Activated CD4-positive, alpha-beta memory T cell treated with anti-CD3 and anti-CD28 coated beads, Interleukin-2, amount 10 ng/mL, durations not matched to agents 7 days and 5 days (primary cell): ENCODE data around the gene ZER1. TPM values are rescaled to one million over a fixed set of nuclear protein-coding genes. Genes with fewer than 3 reads are reported as not detected.
"Not testable (repeated sequence)": the region's sequence is repeated elsewhere in the genome, so short reads cannot be mapped to it uniquely, and the experiment has no call there.

Experiments used
- CTCF ChIA-PET: fragments of 350-600 bp; sonication (Branson Sonifier 250); formaldehyde crosslinking; loops from one replicate; lab custom pipeline; 2021; ENCODE audit warnings: antibody characterized with exemption, inconsistent platforms; lab: Charles Lee
- POLR2A ChIA-PET: fragments of 350-600 bp; sonication (Branson Sonifier 250); formaldehyde crosslinking; loops from one replicate; lab custom pipeline; 2021; ENCODE audit warnings: antibody characterized with exemption; lab: Charles Lee
- DNase-seq: peaks from one replicate; pipeline ENCODE4 v3.0.0-alpha.2; 2020
- H3K27ac Mint-ChIP-seq: one replicate; pipeline ENCODE4 v1.8.0; 2021; ENCODE audit warnings: mild to moderate bottlenecking, mixed read lengths
- H3K27me3 Mint-ChIP-seq: one replicate; pipeline ENCODE4 v1.8.0; 2021; ENCODE audit warnings: mixed read lengths
- H3K36me3 Mint-ChIP-seq: one replicate; pipeline ENCODE4 v1.8.0; 2021; ENCODE audit warnings: low read depth, mixed read lengths
- H3K4me1 Mint-ChIP-seq: one replicate; pipeline ENCODE4 v1.8.0; 2021; ENCODE audit warnings: mixed read lengths
- H3K4me3 Mint-ChIP-seq: one replicate; pipeline ENCODE4 v1.8.0; 2021; ENCODE audit warnings: mild to moderate bottlenecking, mixed read lengths
- H3K9me3 Mint-ChIP-seq: one replicate; pipeline ENCODE4 v1.8.0; 2021; ENCODE audit warnings: mixed read lengths
- total RNA-seq, 2 experiments: library from RNA; stranded (reverse); gene quantifications; one replicate each; pipeline ENCODE4 v1.2.3, GENCODE V29; 2021

Gene ZER1
- total RNA-seq, 2 experiments from 2014 or later: 24.1 to 24.4 TPM

DNA sequence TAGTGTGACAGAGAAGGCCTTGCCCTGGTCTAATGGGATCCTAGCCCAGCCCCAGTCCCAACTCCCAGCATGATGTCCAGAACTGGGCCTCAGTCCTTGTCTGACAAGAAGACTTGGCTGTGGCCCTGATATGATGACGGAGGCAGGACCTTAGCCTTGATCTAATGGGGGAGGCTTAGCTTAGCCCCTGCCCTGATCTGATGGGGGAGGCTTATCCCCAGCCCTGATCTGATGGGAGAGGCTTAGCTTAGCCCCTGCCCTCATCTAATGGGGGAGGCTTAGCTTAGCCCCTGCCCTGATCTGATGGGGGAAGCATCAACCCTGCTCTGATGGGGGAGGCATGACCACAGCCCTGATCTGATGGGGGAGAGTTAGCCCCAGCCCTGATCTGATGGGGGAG, 65.7 kb downstream of the ZER1 start:
- Mint-ChIP-seq H3K27ac (no peak overlapping the region), H3K4me1 (peaks cover 13% of the 10 kb centered on the region), H3K9me3 (no peaks in the 10 kb centered on the region), H3K27me3 (no peaks in the 10 kb centered on the region), H3K36me3 (no peaks in the 10 kb centered on the region), H3K4me3 (no peak overlapping the region)
- CTCF ChIA-PET: interaction anchor here (0.6 to 1.6 kb wide), 2 partner anchors 12 to 18 kb away, joined by 3 to 5 read pairs; partner anchors contain the start of gene ZDHHC12
- no peak for DNase-seq
- POLR2A ChIA-PET: interaction anchor here (0.7 to 4.2 kb wide), 5 partner anchors 9 to 18 kb away, joined by 3 to 22 read pairs (median 3); partner anchors contain the start of genes SET and ZDHHC12

DNA sequence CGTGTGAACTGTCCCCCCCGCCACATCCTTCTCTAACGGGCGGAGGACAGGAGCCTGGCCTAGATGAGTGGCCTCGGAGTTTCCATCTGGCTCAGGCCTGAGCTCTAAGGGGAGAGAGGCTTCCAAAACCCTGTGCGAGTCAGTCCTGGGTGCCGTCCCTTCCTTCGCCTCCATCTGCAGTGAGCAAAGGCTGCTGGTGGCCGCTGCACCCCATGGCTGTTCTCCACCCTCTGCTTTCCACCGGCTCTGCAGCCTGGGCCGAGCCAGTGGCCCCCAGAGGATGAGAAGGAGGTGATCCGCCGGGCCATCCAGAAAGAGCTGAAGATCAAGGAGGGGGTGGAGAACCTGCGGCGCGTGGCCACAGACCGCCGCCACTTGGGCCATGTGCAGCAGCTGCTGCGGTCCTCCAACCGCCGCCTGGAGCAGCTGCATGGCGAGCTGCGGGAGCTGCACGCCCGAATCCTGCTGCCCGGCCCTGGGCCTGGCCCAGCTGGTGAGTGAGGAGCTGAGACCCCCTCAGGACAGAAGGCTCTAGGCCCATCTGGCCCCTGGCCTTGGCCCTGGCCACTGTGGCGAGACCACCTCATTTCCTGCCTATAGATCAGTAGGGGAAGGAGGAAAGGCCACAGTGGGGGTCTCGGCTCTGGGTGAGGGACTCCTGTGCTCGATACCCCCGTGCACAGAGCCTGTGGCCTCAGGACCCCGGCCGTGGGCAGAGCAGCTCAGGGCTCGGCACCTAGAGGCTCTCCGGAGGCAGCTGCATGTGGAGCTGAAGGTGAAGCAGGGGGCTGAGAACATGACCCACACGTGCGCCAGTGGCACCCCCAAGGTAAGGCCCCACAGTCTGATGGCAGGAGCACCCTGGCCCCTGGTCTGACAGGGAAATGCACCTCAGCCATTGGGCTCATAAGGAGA, 66.4 kb downstream of the ZER1 start:
- no peak overlapping the region for H3K27ac Mint-ChIP-seq
- POLR2A ChIA-PET: interaction anchor here (0.6 to 4.2 kb wide), 6 partner anchors 9 to 96 kb away, joined by 3 to 22 read pairs (median 3); partner anchors contain the start of genes SET and ZDHHC12
- no peak for DNase-seq
- no peaks in the 10 kb centered on the region for H3K27me3 Mint-ChIP-seq
- CTCF ChIA-PET: interaction anchor here (1.6 kb wide), 1 partner anchor 19 kb away, joined by 5 read pairs; the partner anchor contains the start of gene ZDHHC12
- H3K36me3 Mint-ChIP-seq: no peaks in the 10 kb centered on the region
- no peak overlapping the region for H3K4me3 Mint-ChIP-seq
- no peaks in the 10 kb centered on the region for H3K9me3 Mint-ChIP-seq
- H3K4me1 Mint-ChIP-seq: peaks cover 13% of the 10 kb centered on the region

GRCh38 chr9:128704356-128704670, 67.4 kb downstream of the ZER1 start:
- Mint-ChIP-seq H3K9me3 (no peaks in the 10 kb centered on the region), H3K4me1 (peaks cover 13% of the 10 kb centered on the region), H3K36me3 (no peaks in the 10 kb centered on the region), H3K27ac (no peak overlapping the region), H3K4me3 (no peak overlapping the region), H3K27me3 (no peaks in the 10 kb centered on the region)
- ChIA-PET CTCF (interaction anchor here (1.2 kb wide), 1 partner anchor 114 kb away, joined by 3 read pairs; the partner anchor contains the start of gene ENDOG), POLR2A (interaction anchor here (1.0 to 4.2 kb wide), 3 partner anchors 9 to 15 kb away, joined by 3 to 22 read pairs (median 3); partner anchors contain the start of gene SET)
- no peak for DNase-seq

DNA sequence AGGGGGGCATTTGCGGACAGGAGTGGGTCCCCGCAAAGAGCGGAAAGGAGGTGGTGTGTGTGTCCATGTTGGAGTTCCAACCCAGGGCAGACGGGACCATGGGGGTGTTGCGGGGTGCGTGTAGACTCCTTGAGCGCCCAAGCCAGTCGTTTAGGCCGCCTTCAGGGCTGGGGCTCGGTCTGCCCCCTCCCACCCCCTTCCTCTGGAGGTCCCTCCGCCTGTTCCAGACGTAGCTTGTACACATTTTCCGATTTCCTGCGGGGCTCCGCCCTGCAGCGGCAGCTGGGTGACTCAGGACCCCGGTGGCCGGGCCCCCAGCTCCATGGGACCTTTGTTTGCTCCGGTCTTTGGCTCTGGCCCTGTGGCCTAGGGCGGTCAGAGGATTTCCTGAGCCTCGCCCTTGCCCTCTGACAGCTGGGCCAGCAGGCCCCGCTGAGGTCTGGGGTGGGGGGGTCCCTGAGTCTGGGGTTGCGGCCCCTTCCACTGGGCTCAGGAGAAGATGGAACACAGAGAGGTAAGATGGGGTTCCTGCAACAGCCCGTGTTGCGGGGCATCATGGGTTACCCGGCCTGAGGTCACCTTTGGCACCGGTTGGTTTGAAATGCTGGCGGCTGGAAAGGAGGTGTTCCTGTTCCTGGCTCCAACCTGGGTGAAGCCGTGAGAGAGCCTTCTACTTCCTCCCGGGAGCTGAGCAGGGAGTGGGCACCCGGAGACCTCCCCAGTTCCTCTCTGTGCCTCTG, 67.9 kb downstream of the ZER1 start:
- POLR2A ChIA-PET: interaction anchor here (1.0 to 4.2 kb wide), 4 partner anchors 8 to 178 kb away, joined by 3 to 22 read pairs (median 3); partner anchors contain the start of genes KYAT1 and SET
- Mint-ChIP-seq H3K4me3 (peak overlapping the region; percentile 82), H3K36me3 (no peaks in the 10 kb centered on the region), H3K9me3 (no peaks in the 10 kb centered on the region), H3K27me3 (no peaks in the 10 kb centered on the region), H3K4me1 (peaks cover 13% of the 10 kb centered on the region), H3K27ac (no peak overlapping the region)
- CTCF ChIA-PET: interaction anchor here (1.2 kb wide), 1 partner anchor 115 kb away, joined by 3 read pairs; the partner anchor contains the start of gene ENDOG
- DNase-seq: no peak

DNA sequence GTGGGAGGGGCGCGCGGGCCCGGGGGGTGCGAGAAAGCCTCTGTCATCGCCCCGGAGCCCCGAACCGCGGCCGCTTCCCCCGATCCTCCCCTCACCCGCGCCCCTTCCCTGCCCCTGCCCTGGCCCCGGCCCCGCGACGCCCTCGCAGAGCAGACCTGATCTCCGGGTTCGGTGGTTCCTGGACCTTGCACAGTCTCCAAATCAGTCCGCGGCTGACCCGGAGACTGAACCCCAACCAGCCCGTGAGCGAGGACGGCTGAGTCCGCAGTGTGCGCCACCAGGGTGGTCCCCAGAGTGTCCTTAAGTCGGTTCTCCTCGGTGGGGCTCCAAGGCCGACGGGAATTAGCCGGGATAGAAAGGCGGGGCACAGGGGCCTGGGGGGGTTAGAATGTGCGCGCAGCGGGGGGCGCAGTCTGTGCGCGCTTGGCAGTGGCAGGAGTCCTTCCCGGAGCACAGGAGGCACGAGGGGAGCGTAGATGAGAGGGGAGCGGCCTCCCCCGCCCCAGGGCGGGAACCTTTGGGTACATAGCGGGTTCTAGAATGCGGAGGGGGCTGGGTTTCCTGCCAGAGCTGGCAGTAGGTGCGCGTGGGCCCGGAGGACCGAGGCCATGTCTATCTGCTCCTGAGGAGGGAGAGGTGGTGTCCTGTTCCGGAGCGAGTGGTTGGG, 68.6 kb downstream of the ZER1 start:
- H3K9me3 Mint-ChIP-seq: no peaks in the 10 kb centered on the region
- ChIA-PET CTCF (interaction anchor here (1.2 kb wide), 1 partner anchor 115 kb away, joined by 3 read pairs; the partner anchor contains the start of gene ENDOG), POLR2A (interaction anchor here (1.0 kb wide), 2 partner anchors 17 to 178 kb away, joined by 3 read pairs; partner anchors contain the start of gene KYAT1)
- H3K36me3 Mint-ChIP-seq: no peaks in the 10 kb centered on the region
- no peaks in the 10 kb centered on the region for H3K27me3 Mint-ChIP-seq
- H3K4me1 Mint-ChIP-seq: peaks cover 13% of the 10 kb centered on the region
- no peak for DNase-seq
- H3K4me3 Mint-ChIP-seq: peak overlapping the region; percentile 82
- peak overlapping the region; percentile 3 for H3K27ac Mint-ChIP-seq

GRCh38 chr9:128702445-128702948, 69.2 kb downstream of the ZER1 start, which contains the start of gene PKN3:
Gene PKN3, plus strand, starts transcription at chr9:128702503. Its CDS starts 413 bp downstream, at chr9:128702916.
- peak; percentile 88 for DNase-seq
- Mint-ChIP-seq H3K27me3 (no peaks in the 10 kb centered on the region), H3K4me3 (peak within 1 kb of the TSS; percentile 82), H3K9me3 (no peaks in the 10 kb centered on the region), H3K4me1 (peaks cover 13% of the 10 kb centered on the region), H3K36me3 (no peaks in the 10 kb centered on the region), H3K27ac (peak within 1 kb of the TSS; percentile 3)
- ChIA-PET CTCF (interaction anchor here (0.6 to 1.6 kb wide), 19 partner anchors 10 to 461 kb away, joined by 3 to 17 read pairs (median 4); partner anchors contain the start of genes DYNC2I2, ENDOG, SET and ZDHHC12), POLR2A (interaction anchor here (0.8 to 1.4 kb wide), 5 partner anchors 12 to 51 kb away, joined by 3 to 5 read pairs (median 5); partner anchors contain the start of gene SET)

- POLR2A ChIA-PET: interaction anchor here (0.8 to 1.5 kb wide), 6 partner anchors 9 to 52 kb away, joined by 3 to 7 read pairs (median 4); partner anchors contain the start of gene SET
- Mint-ChIP-seq H3K9me3 (no peaks in the 10 kb centered on the region), H3K27ac (no peak overlapping the region), H3K27me3 (no peaks in the 10 kb centered on the region), H3K4me1 (peaks cover 14% of the 10 kb centered on the region), H3K4me3 (peak overlapping the region; percentile 51), H3K36me3 (peaks cover 10% of the 10 kb centered on the region)
- no peak for DNase-seq
- CTCF ChIA-PET: interaction anchor here (0.8 to 1.6 kb wide), 10 partner anchors 8 to 196 kb away, joined by 3 to 17 read pairs (median 3); partner anchors contain the start of genes DYNC2I2, ENDOG, SPOUT1 and ZDHHC12
Measured at GRCh38 chr9:128701227-128701854, 70.4 kb downstream of the ZER1 start.

DNA sequence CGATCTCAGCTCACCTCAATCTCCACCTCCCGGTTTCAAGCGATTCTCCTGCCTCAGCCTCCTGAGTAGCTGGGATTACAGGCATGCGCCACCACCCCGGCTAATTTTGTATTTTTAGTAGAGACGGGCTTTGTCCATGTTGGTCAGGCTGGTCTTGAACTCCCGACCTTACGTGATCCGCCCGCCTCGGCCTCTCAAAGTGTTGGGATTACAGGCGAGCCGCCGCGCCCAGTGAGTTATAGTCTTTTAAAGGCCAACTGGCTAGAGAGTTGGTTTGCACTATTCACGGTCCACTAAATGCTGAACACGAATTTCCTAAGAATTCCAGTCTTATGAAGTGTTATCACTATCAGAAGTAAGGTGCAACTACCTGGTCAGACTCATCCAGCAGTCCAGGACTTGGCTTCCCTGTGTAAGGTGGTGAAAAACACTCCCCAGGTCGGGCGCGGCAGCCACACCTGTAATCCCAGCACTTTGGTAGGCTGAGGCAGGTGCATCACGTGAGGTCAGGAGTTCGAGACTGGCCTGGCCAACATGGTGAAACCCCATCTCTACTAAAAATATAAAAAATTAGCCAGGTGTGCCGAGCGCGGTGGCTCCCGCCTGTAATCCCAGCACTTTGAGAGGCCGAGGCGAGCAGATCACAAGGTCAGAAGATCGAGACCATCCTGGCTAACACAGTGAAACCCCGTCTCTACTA, 72.5 kb downstream of the ZER1 start:
- H3K4me3 Mint-ChIP-seq, DNase-seq, H3K27me3 Mint-ChIP-seq, H3K27ac Mint-ChIP-seq, H3K9me3 Mint-ChIP-seq: not testable (repeated sequence)
- H3K36me3 Mint-ChIP-seq: peaks cover 29% of the 10 kb centered on the region
- POLR2A ChIA-PET: interaction anchor here (1.5 kb wide), 1 partner anchor 9 kb away, joined by 4 read pairs; no protein-coding TSS in a partner anchor
- peaks cover 14% of the 10 kb centered on the region for H3K4me1 Mint-ChIP-seq
- CTCF ChIA-PET: interaction anchor here (1.6 kb wide), 1 partner anchor 12 kb away, joined by 3 read pairs; no protein-coding TSS in a partner anchor

- POLR2A ChIA-PET: interaction anchor here (0.8 to 2.5 kb wide), 7 partner anchors 8 to 42 kb away, joined by 3 to 11 read pairs (median 4); partner anchors contain the start of genes SET and ZDHHC12
- H3K4me1 Mint-ChIP-seq: peaks cover 20% of the 10 kb centered on the region
- no peaks in the 10 kb centered on the region for H3K9me3 Mint-ChIP-seq
- DNase-seq: no peak
- H3K27ac Mint-ChIP-seq: peak overlapping the region; percentile 44
- H3K27me3 Mint-ChIP-seq: no peaks in the 10 kb centered on the region
- CTCF ChIA-PET: interaction anchor here (0.8 to 1.2 kb wide), 2 partner anchors 12 to 48 kb away, joined by 3 to 4 read pairs; no protein-coding TSS in a partner anchor
- peaks cover 49% of the 10 kb centered on the region for H3K36me3 Mint-ChIP-seq
- H3K4me3 Mint-ChIP-seq: no peak overlapping the region
Measured at GRCh38 chr9:128696923-128697707, 74.6 kb downstream of the ZER1 start.

- no peaks in the 10 kb centered on the region for H3K9me3 Mint-ChIP-seq
- ChIA-PET CTCF (interaction anchor here (0.6 to 3.2 kb wide), 2 partner anchors 8 to 33 kb away, joined by 3 to 17 read pairs; partner anchors contain the start of gene PKN3), POLR2A (interaction anchor here (1.4 to 2.0 kb wide), 2 partner anchors 9 to 11 kb away, joined by 3 to 5 read pairs; no protein-coding TSS in a partner anchor)
- no peak overlapping the region for H3K4me3 Mint-ChIP-seq
- no peak for DNase-seq
- H3K4me1 Mint-ChIP-seq: peaks cover 23% of the 10 kb centered on the region
- peaks cover 64% of the 10 kb centered on the region for H3K36me3 Mint-ChIP-seq
- H3K27ac Mint-ChIP-seq: no peak overlapping the region
- no peaks in the 10 kb centered on the region for H3K27me3 Mint-ChIP-seq
Measured at GRCh38 chr9:128694344-128694743, 77.4 kb downstream of the ZER1 start.
